ENCODE data around the gene IFNK.

DNA sequence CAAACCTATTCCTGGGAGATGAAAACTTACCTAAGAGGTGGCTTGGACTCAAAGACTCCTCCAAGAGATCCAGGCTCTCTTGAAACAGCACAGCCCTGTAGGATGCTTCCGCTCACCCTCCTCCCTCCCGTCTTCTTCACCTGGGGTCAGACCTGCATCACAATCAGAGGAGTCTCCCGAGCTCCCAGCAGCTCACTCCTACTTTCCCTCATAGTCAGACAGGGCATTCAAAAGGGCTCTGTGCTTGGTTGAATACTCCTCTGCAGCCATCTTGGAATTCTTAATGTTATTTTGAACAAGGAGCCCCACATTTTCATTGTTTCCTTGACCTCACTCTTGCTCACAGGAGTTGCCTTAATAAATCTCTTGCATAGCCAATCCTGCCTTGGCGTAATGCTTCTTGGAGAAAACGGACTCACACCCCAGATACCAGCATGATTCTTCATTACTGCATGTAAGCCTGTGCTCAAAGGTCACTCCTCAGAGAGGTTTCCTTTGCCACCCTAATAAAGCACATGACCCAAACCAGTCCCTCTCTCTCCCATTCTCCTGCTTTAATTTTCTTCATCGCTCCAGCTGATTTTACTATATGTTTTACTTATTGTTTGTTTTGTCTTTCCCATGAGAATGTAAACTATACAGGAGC lies 47.1 kb upstream of the IFNK start:
- TF ChIP-seq ZNF660 (tag by site-specific recombination; IDR thresholded peaks at IDR 0.05) (no peak), ZBTB1 (tag by site-specific recombination; IDR thresholded peaks at IDR 0.05) (no peak), ZBTB17 (tag by site-specific recombination; IDR thresholded peaks at IDR 0.05) (no peak)

All from HEK293 (cell line).